Stimulated activated CD8-positive, alpha-beta memory T cell treated with anti-CD3 and anti-CD28 coated beads, Interleukin-2, amount 100 ng/mL, for 48 hours (primary cell): Measurements from ENCODE around the gene ZCCHC14.
"Not testable (repeated sequence)": the region's sequence is repeated elsewhere in the genome, so short reads cannot be mapped to it uniquely, and the experiment has no call there.

Experiments used
- DNase-seq, 2 donors: peaks; one replicate each; pipeline ENCODE4 v3.0.0-alpha.2; 2020; ENCODE audit warnings: low read depth in 2 of 2

The ZCCHC14 gene

DNA sequence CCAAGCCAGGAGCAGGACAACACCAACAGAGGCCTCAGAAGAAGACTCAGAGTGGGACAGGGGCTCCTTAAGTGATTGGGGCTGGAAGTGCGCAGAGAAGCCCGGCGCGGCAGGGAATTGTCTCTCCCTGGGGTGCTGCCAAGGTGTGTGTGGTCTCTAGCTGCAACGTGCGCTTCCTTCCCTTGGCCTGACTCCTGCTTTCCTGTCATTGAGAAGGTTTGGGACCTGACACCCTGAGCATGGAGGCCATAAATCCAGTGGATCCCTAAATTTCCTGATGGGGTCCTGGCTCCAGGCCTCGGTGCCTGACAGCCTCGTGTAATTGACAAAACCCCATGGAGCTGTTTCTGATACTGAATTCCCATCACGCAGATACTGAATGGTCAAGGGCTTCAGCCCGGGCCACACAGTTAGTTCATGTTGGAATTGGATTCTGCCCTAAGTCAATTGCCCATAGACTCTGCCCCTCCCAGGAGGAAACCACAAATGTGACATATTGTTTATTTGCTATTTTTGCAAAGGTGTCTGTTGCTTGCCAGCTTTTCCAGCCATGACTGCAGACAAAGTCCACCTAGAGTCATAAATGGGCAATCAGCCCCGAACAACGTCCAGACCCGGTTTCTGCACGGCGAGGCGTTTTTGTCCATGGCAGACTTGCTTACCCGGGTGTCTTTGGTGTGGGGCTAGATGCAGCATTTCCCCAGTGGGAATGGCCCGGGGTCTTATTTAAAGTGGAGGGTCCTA is 4.4 kb upstream of the ZCCHC14 start:
- DNase-seq: not testable (repeated sequence)

- DNase-seq: no peak
Observed at GRCh38 chr16:87496447-87496801, 3.6 kb upstream of the ZCCHC14 start.

DNA sequence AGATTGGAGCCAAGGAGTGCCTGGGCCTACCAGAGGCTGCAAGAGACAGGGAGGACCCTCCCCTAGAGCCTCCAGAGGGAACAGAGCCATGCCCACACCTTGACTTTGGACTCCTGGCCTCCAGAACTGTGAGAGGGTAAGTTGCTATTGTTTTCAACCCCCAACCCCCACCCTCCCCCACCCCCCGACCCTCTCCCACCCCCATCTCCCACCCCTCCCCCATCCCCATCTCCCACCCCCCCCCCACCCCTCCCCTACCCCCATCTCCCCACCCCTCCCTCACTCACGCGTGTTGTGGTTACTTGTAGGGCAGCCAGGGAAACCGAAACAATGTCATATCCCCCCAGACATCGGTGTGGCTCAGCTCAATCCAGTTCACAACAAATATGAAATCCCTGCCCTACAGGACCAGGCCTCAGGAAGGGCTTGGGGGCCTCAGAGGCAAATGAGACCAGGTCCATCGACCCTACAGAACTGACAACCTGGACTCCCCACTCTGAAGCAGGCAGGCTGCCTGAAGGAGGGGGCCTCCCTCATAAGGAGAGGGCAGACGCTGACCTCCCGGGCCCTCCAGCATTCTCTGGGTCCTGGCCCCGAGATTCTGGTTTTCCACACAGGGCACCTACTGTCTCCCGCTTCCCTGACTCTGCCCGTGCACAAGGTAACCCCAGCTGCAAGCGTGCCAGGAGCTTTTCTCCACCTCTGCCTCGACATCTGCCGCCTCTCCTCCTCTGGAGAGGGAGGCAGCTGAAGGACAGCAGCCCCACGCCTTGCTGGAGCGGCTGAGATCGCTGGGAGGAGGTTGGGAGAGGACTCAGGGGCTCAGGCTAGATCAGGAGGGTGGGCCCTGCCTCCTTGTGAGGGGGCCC is 3.0 kb upstream of the ZCCHC14 start:
- DNase-seq: no peak

DNA sequence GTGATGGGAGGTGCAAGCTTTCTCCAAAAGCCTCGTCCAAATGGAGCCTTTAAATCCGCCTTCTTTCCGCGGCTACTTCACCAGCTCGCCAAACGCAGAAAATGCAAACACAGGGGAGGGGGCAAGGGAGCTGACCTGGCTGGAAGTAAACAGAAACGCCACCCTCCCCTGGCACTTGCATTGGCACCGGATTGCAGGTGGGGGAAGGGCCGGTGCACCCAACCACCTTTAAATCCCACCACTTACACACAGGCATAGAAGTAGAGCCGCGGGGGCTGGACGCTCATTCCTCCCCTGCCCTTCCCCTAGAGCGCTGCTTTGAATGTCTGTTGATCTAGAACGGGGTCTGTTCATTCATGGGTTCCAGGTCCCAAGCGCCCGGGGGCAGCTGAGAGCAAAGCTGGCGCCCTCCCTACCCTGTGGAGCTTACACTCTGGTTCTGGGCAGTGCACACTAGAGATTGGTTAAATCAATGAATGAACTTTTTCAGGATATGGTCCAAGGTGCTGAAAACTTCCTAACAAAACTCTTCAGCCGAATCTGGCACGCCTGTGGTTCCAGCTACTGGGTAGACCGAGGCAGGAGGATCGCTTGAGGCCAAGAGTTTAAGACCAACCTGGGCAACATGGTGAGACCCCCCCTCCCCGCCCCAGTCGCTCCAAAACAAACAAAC is 920 bp upstream of the ZCCHC14 start:
- DNase-seq: no peak

- no peak for DNase-seq
Observed at GRCh38 chr16:87492291-87492630, 563 bp downstream of the ZCCHC14 start.

- no peak for DNase-seq
Observed at GRCh38 chr16:87491522-87492290, 1.1 kb downstream of the ZCCHC14 start.

GRCh38 chr16:87490799-87491521 is 1.9 kb downstream of the ZCCHC14 start:
- DNase-seq: peak; percentile 54 to 55

GRCh38 chr16:87490096-87490798 is 2.6 kb downstream of the ZCCHC14 start:
- no peak for DNase-seq

GRCh38 chr16:87489434-87490045 is 3.3 kb downstream of the ZCCHC14 start:
- no peak for DNase-seq

DNA sequence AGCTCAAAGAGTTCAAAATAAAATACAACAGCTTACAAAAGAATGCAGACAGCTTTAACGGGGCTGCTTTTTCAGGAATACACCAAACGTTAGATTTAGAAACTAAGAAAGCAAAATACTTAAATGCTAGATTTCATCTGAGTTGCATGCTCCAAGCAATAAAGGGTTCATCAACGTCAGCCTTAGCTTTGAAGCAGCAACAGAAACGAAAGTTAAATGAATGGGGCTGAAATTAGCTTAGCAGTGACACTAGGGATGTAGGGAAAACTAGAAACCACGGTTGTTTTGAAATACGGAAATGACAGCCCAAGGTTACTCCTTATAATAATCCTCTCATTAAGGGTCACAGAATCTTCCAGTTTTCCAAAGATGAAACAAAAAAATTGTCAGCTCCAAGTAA is 3.9 kb downstream of the ZCCHC14 start:
- DNase-seq: not testable (repeated sequence)

DNA sequence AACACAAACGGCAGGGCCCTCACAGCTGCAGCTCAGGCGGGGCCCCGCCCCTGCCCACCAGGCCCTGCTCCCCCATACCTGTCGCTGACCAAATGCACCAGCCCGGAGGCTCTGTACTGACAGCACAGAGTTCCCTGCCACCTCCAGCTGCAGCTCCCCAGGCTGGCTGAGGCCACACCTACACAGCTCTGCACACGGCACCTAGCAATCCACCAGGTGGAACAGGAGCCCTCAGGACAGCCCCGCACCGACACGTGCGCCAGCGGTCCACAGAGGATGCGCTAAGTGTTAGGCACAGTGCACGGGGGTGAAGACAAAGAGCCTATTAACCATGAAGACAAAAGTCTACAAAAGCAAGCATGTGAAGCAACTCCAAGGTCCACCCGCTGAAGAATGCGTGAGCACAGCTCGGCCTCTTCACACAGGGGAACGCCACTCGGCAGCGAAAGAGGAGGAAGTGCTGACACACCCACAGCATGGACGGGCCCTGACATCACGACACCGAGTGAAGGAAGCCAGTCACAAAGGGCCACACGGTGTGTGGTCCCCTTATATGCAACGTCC is 5.4 kb downstream of the ZCCHC14 start:
- DNase-seq: no peak

DNA sequence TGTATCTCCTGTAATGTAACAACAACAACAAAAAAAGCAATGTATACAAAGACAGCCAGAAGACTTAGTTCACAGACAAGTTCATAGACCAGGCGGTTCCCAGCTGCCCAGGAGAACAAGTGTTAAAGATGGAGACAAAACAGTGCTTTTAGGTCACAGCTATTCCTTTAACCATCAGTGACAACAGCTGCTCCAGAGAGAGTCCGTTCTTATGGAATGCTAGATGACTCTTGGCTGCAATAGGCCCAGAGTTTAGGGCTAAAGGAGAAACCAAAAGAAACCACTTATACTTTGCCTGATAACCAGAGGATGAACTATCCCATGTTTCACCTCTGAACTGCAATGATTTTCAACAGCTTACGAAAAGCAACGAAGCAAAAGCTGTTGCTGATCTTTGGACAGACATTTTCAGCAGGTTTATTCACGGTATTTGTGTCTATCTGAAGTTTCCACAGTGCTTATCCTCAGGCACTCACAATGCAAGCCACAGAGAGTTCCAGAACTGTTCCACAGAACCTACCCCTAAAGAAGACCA is 6.0 kb downstream of the ZCCHC14 start:
- DNase-seq: no peak

GRCh38 chr16:87486282-87486681 is 6.5 kb downstream of the ZCCHC14 start:
- DNase-seq: no peak

DNA sequence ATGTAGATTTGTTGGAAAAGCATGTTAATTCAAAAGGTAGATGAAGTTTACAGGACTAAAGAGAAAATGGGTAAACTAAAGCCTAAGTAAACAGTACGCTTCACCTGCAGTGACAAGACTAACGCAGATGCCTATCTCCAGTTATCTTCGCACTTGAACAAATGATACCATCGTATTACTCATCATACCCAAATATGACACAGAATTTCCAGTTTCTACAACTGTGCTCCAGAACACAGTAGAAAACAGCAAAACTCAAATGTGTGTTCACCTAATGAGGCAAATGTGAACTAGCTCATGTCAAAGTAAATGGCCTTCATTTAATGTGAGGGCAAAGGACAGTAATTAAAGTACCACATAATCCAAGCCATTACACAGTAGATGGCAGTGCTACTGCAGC is 7.0 kb downstream of the ZCCHC14 start:
- DNase-seq: not testable (repeated sequence)

GRCh38 chr16:87484487-87485331 is 8.1 kb downstream of the ZCCHC14 start:
- DNase-seq: no peak

- no peak for DNase-seq
Observed at GRCh38 chr16:87483481-87483880, 9.3 kb downstream of the ZCCHC14 start.

GRCh38 chr16:87482670-87483069 is 10.2 kb downstream of the ZCCHC14 start:
- not testable (repeated sequence) for DNase-seq

- no peak for DNase-seq
Observed at GRCh38 chr16:87482266-87482665, 10.6 kb downstream of the ZCCHC14 start.

DNA sequence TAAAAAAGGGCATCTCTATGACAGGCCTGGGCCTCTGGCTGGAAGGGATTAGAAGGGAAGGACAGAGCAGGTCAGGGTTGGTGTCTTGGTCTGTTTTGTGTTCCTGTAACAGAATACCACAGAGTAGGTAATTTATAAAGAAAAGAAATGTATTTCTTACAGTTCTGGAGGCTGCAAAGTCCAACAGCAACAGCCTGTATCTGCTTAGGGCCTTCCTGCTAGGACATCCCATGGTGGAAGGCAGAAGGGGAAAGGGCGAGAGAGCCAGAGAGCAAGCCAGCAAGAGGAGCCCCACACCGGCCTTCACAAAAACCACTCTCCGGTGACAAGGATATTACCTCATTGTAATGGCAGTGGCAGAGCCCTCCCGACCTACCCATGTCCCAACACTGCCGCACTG is 11.1 kb downstream of the ZCCHC14 start:
- not testable (repeated sequence) for DNase-seq
